GM10847 (cell line): ENCODE data around the gene TLR1.

Source experiments
- POLR2A ChIP-seq: IDR thresholded peaks from 2 replicates; pipeline ENCODE4 v1.6.1; 2011; ENCODE audit not compliant: insufficient read length; ENCODE audit errors: extremely low read depth

Gene TLR1

GRCh38 chr4:38785041-38785790 lies 19.4 kb downstream of the TLR1 start:
- no peak for TF ChIP-seq POLR2A

GRCh38 chr4:38784141-38784540 lies 20.4 kb downstream of the TLR1 start:
- no peak for TF ChIP-seq POLR2A

GRCh38 chr4:38783109-38783460 lies 21.5 kb downstream of the TLR1 start:
- no peak for TF ChIP-seq POLR2A

GRCh38 chr4:38782452-38783108 lies 22.0 kb downstream of the TLR1 start, which contains the start of gene TLR10:
Gene TLR10, minus strand, starts transcription at chr4:38782990. Its CDS starts 7,400 bp downstream, at chr4:38775590.
- TF ChIP-seq POLR2A: peak; percentile 29

- TF ChIP-seq POLR2A: no peak
Measured at GRCh38 chr4:38781854-38782261, 22.7 kb downstream of the TLR1 start.

- no peak for TF ChIP-seq POLR2A
Measured at GRCh38 chr4:38780833-38781484, 23.6 kb downstream of the TLR1 start.

GRCh38 chr4:38779790-38780189 lies 24.8 kb downstream of the TLR1 start:
- TF ChIP-seq POLR2A: no peak

GRCh38 chr4:38775326-38775725 lies 29.3 kb downstream of the TLR1 start:
- TF ChIP-seq POLR2A: no peak

GRCh38 chr4:38774181-38774955 lies 30.2 kb downstream of the TLR1 start:
- no peak for TF ChIP-seq POLR2A

- TF ChIP-seq POLR2A: no peak
Measured at GRCh38 chr4:38769857-38770256, 34.7 kb downstream of the TLR1 start.

GRCh38 chr4:38769441-38769840 lies 35.1 kb downstream of the TLR1 start:
- no peak for TF ChIP-seq POLR2A

GRCh38 chr4:38768968-38769394 lies 35.6 kb downstream of the TLR1 start:
- TF ChIP-seq POLR2A: no peak

- no peak for TF ChIP-seq POLR2A
Measured at GRCh38 chr4:38765382-38765781, 39.2 kb downstream of the TLR1 start.

- no peak for TF ChIP-seq POLR2A
Measured at GRCh38 chr4:38764277-38764676, 40.3 kb downstream of the TLR1 start.

GRCh38 chr4:38762560-38762959 lies 42.0 kb downstream of the TLR1 start:
- TF ChIP-seq POLR2A: no peak

GRCh38 chr4:38759790-38760122 lies 44.8 kb downstream of the TLR1 start:
- TF ChIP-seq POLR2A: no peak

GRCh38 chr4:38759113-38759789 lies 45.3 kb downstream of the TLR1 start:
- no peak for TF ChIP-seq POLR2A
